GM03348 (cell line): ENCODE data around the gene DDX10.
A peak's percentile ranks its signal among the peaks of the same experiment; 100 is the strongest.
"Not testable (repeated sequence)": the region's sequence is repeated elsewhere in the genome, so short reads cannot be mapped to it uniquely, and the experiment has no call there.

Source experiments
- DNase-seq: peaks from one replicate; pipeline ENCODE4 v3.0.0; 2012; ENCODE audit warnings: low spot score

DDX10 gene

GRCh38 chr11:108664730-108665525, at the start of gene DDX10:
DDX10 (plus strand) TSS chr11:108665069; CDS start chr11:108665154, 85 bp downstream.
- DNase-seq: peak; percentile 99

- peak; percentile 71 for DNase-seq
Observed at GRCh38 chr11:108616549-108616948, 48.3 kb upstream of the DDX10 start.

DNA sequence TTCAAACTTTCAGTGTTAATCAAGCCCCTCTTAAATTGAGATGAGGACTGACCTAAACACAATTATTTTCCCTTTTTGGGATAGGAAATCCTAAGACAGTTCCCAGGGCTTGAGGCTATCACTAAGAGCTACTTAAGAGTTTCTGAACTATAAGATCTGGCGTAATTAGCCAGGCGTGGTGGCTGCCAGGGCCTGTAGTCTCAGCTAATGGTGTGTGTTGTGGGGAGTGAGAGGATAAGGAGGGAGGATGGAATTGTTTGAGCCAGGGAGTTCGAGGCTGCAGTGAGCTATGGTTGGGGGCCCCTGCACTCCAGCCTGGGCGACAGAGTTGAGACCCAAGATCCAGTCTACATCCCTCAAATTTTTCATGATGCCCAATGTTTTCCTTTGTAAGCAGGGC, 47.8 kb upstream of the DDX10 start:
- DNase-seq: no peak

DNA sequence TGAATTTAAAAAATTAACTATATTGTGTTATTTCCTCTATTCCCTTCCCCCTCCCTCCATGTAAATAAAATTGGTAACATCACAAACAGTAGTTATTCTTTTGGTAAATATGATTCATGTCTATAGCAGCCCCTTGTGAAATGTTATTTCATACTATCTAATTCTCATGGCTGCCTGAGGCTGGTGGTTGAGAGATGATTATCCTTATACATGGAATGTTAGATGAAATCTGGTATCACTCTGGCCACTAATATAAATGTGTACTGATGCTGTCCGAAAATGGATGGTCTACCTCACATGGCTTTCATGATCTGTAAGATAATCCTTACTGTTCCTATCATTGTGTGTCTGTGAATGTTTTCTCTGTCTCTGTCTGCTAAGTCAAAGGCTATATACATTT, 46.3 kb upstream of the DDX10 start:
- DNase-seq: no peak

DNA sequence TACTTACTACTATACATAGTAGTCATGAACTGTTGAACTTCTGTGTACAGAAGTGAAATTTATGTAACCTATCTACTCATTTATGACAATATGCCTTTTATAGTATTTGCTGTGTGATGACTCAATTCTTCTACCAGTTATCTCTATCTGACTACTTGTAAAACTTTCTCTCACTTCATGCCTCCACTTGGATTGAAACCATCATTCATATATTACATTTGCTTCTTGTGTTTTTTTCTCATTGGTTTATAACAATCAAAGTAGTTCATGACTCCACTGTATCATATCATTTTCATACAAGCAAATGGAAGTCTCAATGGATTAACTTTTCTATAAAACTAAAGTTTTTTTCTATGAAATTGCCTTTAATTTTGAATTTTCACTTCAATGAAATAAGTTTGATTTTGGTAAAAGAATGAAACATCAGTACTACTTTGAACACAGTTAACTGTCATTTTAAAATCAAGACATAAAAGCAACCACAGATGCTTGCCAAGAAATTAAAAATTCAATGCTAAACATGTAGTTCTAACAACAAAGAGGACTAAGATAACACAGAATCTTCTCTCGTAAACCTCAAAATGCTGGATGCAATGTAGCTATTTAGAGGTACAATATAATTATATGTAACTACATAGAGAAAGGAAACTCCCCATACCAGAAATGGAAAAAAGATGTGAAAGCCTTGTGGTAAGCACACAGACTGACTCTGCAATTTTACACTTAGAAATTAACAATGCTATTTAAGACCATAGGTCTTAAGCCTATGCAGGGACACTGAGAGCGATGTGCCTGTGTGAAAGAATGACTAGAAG, 43.7 kb upstream of the DDX10 start:
- DNase-seq: no peak

DNA sequence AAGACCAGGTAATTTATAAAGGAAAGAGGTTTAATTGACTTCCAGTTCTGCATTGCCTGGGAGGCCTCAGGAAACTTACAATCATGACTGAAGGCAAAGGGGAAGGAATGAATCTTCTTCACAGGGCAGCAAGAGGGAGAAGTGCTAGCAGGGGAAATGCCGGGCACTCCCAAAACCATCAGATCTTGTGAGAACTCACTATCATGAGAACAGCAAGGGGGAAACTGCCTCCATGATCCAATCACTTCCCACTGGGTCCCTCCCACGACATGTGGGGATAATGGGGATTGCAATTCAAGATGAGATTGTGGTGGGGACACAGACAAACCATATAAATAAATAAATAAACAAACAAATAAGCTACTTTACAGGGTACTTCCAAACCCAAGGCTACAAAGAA, 42.5 kb upstream of the DDX10 start:
- DNase-seq: no peak

DNA sequence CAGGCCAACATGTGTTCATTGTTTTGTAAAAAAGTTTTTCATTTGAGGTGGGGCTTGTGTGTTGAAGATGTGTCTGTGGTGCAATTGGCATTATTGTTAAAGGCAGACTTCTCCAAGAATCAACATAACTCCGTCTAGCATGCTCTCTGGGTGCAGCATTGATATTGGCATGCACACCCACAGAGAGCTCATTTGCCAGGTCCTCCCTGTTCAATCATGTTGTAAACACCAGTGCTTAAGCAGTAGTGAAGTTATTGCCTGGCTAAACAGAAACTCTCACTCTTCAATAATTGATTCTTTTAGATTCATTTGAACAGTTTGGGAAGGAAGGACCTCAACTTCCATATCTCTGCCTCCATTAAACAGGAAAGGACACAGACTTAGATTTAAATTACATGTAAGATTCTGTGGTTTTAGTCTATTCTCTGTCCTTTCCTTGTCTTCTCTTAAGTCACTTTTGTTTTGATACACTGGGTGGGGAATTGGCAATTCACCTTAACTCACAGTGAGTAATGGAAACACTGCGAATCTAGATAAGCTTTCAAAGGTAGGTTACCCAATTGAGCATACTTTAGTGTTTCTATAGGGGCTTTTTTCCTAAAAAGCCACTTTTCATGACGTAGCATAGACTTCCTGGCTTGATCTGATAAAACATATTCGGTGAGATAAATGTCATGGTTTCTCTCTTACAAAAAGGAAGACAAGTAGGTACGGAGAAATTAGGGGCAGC, 40.5 kb upstream of the DDX10 start:
- no peak for DNase-seq

DNA sequence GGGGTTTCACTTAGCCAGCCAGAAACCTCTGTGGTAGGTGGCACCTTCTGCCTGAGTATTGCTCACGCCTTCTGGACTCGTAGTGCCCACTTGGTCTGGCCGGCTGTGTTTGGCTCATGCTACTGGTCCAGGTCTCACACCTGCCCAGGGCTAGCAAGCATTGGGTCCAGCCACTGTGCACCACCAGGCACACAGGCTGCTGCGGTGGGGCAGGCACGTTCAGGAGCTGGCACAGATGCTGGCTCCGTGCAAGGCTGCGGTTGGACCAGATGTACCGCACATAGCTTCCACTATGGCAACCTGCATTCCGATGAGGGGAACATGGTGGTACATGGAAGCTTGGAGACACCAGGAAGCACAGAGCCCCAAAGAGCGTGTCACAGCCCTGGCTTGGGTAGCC, 36.5 kb upstream of the DDX10 start:
- DNase-seq: no peak

- no peak for DNase-seq
Observed at GRCh38 chr11:108628812-108629211, 36.1 kb upstream of the DDX10 start.

DNA sequence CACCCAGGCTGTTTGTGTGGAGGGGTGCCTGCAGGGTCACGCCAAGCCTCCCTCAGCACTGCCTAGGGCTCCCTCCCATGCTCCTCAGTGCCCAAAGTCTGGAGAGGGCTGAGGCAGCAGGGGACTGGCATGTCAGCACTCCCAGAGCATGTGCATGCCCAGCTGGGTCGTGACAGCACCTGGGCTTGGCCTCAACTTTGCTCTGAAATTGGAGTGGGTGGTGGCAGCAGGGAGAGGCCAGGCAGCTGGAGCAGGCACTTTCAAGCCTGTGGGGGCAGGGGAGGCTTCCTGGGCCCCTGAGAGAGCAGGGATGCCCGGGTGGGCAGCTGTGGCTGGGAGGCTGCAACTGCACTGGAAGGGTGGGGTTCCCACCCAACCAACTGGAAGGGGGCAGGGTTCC, 35.6 kb upstream of the DDX10 start:
- no peak for DNase-seq

- DNase-seq: peak; percentile 29
Observed at GRCh38 chr11:108632041-108632704, 32.7 kb upstream of the DDX10 start.

DNA sequence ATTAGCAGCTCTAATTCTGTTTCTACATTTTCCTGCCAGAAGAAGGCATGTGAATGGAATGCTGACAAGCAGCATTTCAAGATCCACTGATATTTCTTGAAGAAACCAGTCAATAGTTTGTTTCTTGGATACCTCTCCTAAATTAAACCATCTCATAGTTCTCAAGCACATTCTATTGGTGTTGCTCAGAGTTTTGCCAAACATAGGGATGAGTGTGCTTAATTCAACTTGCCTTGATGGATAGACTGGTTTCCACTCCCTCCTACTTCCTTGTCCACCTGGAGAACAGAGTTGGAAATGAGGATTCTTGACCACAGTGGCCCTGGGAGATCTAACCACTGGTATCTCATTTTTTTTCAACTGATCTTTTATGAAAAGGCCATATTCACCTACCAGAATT, 29.8 kb upstream of the DDX10 start:
- no peak for DNase-seq

- no peak for DNase-seq
Observed at GRCh38 chr11:108636222-108636621, 28.6 kb upstream of the DDX10 start.

GRCh38 chr11:108639146-108639545, 25.7 kb upstream of the DDX10 start:
- DNase-seq: no peak

GRCh38 chr11:108641752-108642151, 23.1 kb upstream of the DDX10 start:
- not testable (repeated sequence) for DNase-seq

- DNase-seq: no peak
Observed at GRCh38 chr11:108643974-108644373, 20.9 kb upstream of the DDX10 start.

DNA sequence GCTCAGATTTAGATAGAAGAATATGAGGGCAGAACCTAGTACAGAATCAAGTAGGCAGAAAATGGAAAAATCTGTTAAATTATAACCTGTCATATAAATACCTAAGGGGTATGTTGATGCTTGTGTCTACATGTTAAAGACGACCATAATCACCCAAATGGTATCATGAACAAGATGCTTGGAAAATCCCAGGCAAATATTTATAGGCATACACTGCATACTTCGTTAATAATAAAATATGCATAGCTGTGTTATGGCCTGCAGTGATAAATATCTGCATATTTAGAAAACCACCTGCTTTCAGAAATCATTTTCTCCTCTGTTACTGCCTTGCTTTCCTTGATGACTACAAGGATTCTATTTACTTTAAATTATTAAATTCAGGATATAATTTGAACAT, 18.9 kb upstream of the DDX10 start:
- DNase-seq: no peak

DNA sequence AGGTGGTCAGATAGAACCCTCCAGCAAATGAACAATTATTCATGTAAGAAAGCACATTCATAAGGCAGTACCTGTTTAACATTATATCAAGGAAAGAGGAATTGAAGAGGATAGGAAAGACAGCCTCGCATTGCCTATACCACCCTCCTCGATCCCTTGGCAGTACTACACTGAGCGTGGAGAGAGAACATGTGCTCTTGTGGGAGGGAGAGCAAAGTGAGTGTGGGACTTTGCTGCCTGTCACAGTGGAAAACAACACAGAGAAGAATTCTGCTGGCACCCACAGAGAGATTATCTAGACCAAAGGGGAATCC, 17.5 kb upstream of the DDX10 start:
- DNase-seq: no peak

- peak; percentile 81 for DNase-seq
Observed at GRCh38 chr11:108647701-108648527, 17.0 kb upstream of the DDX10 start.

- DNase-seq: no peak
Observed at GRCh38 chr11:108648528-108648885, 16.4 kb upstream of the DDX10 start.

- DNase-seq: not testable (repeated sequence)
Observed at GRCh38 chr11:108654100-108654499, 10.8 kb upstream of the DDX10 start.
